K562 (cell line): ENCODE measurements around the gene CCDC85B. TPM values are rescaled to one million over a fixed set of nuclear protein-coding genes. Genes with fewer than 3 reads are reported as not detected.

Experiments
- ATF1 ChIP-seq, 2 experiments: fragments of 450-650 bp in 1 of 2; IDR thresholded peaks; 2 replicates each; pipeline ENCODE4 v1.6.1; 2016; ENCODE audit warnings: missing compliant biosample characterization in 1 of 2, missing genetic modification characterization in 1 of 2
- BMI1 ChIP-seq: fragments of 150-350 bp; IDR thresholded peaks from 2 replicates; pipeline ENCODE4 v1.6.1; 2014; ENCODE audit warnings: low read length
- CAMTA2 ChIP-seq: fragments of 250-450 bp; sonication (Bioruptor Pico); conservative IDR thresholded peaks from 2 replicates; pipeline ENCODE4 v1.5.1; 2022
- CREBBP ChIP-seq: IDR thresholded peaks from one replicate; pipeline ENCODE4 v1.6.1; 2012; ENCODE audit warnings: low read depth, mild to moderate bottlenecking, control low read depth, inconsistent platforms, low read length
- DDX20 ChIP-seq: fragments of 450-650 bp; IDR thresholded peaks from 2 replicates; pipeline ENCODE4 v1.6.1; 2016; ENCODE audit warnings: missing genetic modification characterization, low read depth, mild to moderate bottlenecking, missing compliant biosample characterization, moderate library complexity
- HDAC6 ChIP-seq: IDR thresholded peaks from 2 replicates; pipeline ENCODE4 v1.6.1; 2012; ENCODE audit warnings: low read depth, mild to moderate bottlenecking, control low read depth, inconsistent platforms, low read length, moderate library complexity
- HNRNPK ChIP-seq: fragments of 200-400 bp; formaldehyde crosslinking; IDR thresholded peaks from one replicate; pipeline ENCODE4 v1.6.1; 2018; ENCODE audit warnings: mild to moderate bottlenecking, low read depth, low read length; ENCODE audit not compliant: poor library complexity, severe bottlenecking
- L3MBTL2 ChIP-seq: fragments of 450-650 bp; IDR thresholded peaks from 2 replicates; pipeline ENCODE4 v1.6.1; 2016; ENCODE audit warnings: mild to moderate bottlenecking, moderate library complexity
- MAFF ChIP-seq: IDR thresholded peaks from 2 replicates; pipeline ENCODE4 v1.6.1; 2012; ENCODE audit warnings: low read length, improper control_type of control experiment
- NCOA1 ChIP-seq: fragments of 450-650 bp; IDR thresholded peaks from 2 replicates; pipeline ENCODE4 v1.6.1; 2016; ENCODE audit warnings: low read depth
- POLR2AphosphoS2 ChIP-seq: IDR thresholded peaks from 2 replicates; pipeline ENCODE4 v1.6.1; 2012; ENCODE audit warnings: low read length, improper control_type of control experiment
- PRPF4 ChIP-seq: fragments of 200-400 bp; formaldehyde crosslinking; IDR thresholded peaks from one replicate; pipeline ENCODE4 v1.6.1; 2017; ENCODE audit warnings: low read length, low read depth, mild to moderate bottlenecking; ENCODE audit not compliant: insufficient read depth, poor library complexity, severe bottlenecking
- RFX1 ChIP-seq: fragments of 450-650 bp; IDR thresholded peaks from 2 replicates; pipeline ENCODE4 v1.6.1; 2016; ENCODE audit warnings: mild to moderate bottlenecking, moderate library complexity
- SIN3A ChIP-seq, 2 experiments: fragments of 150-350 bp in 1 of 2; IDR thresholded peaks; 2 replicates each; pipeline ENCODE4 v1.6.1; 2011 to 2016; ENCODE audit warnings: borderline replicate concordance in 2 of 2, low read depth in 2 of 2, low read length in 2 of 2, mild to moderate bottlenecking in 2 of 2, moderate library complexity in 2 of 2; ENCODE audit not compliant: control insufficient read depth in 1 of 2
- SMAD1 ChIP-seq: fragments of 150-350 bp; IDR thresholded peaks from 2 replicates; pipeline ENCODE4 v1.6.1; 2014; ENCODE audit warnings: low read length, low read depth; ENCODE audit not compliant: partially characterized antibody
- ZNF324 ChIP-seq: fragments of 250-450 bp; sonication (Bioruptor Pico); IDR thresholded peaks from 2 replicates; pipeline ENCODE4 v1.4.0; 2020; ENCODE audit warnings: mild to moderate bottlenecking
- polyA plus RNA-seq, 8 experiments: library from polyadenylated mRNA; depleted of rRNA in 4 of 8; stranded (reverse) in 5 of 8; unstranded in 3 of 8; fragments of >200 nt; fragmentation: Nextera tagmentation in 2 of 8; fragmentation: Illumina TruSeq in 1 of 8; extraction: Ambion mirVana in 2 of 8; extraction: Trizol in 1 of 8; gene quantifications; 2 replicates each; pipeline versions ENCODE4 v1.2.1 to v1.2.3, GENCODE V29; 2011 to 2014; ENCODE audit warnings: inconsistent platforms in 1 of 8, missing spikeins in 1 of 8
- total RNA-seq, 7 experiments: library from RNA; depleted of rRNA in 6 of 7; stranded (reverse); fragments of >200 nt in 6 of 7; fragmentation: Illumina TruSeq in 2 of 7; extraction: Trizol in 2 of 7; gene quantifications; 2 replicates each; pipeline versions ENCODE4 v1.2.1 to v1.2.3, GENCODE V29; 2011 to 2021; ENCODE audit warnings: low replicate concordance in 1 of 7
- TF ChIP-seq, protein P1 (sequence below): sonication (generic); formaldehyde crosslinking; IDR thresholded peaks from 2 replicates; pipeline ENCODE4 v1.8.0; 2022; ENCODE audit warnings: mild to moderate bottlenecking, missing genetic modification reagents
- TF ChIP-seq, protein P2 (sequence below): sonication (generic); formaldehyde crosslinking; IDR thresholded peaks from 2 replicates; pipeline ENCODE4 v1.8.1; 2022; ENCODE audit warnings: missing genetic modification reagents
- TF ChIP-seq, protein P3 (sequence below): fragments of 250-450 bp; sonication (Bioruptor Pico); IDR thresholded peaks from 2 replicates; pipeline ENCODE4 v1.9.0; 2021; ENCODE audit warnings: mild to moderate bottlenecking, inconsistent platforms
- TF ChIP-seq, protein P4 (sequence below): fragments of 450-650 bp; IDR thresholded peaks from 2 replicates; pipeline ENCODE4 v1.6.1; 2014; ENCODE audit warnings: low read depth, mild to moderate bottlenecking, moderate library complexity, borderline replicate concordance

CCDC85B gene
- total and polyA plus RNA-seq, 9 of the 15 experiments (the other 6 are each of a cell fraction or from before 2014, with no cell fraction given) = 0.14 to 138 (median 6.2) TPM

DNA sequence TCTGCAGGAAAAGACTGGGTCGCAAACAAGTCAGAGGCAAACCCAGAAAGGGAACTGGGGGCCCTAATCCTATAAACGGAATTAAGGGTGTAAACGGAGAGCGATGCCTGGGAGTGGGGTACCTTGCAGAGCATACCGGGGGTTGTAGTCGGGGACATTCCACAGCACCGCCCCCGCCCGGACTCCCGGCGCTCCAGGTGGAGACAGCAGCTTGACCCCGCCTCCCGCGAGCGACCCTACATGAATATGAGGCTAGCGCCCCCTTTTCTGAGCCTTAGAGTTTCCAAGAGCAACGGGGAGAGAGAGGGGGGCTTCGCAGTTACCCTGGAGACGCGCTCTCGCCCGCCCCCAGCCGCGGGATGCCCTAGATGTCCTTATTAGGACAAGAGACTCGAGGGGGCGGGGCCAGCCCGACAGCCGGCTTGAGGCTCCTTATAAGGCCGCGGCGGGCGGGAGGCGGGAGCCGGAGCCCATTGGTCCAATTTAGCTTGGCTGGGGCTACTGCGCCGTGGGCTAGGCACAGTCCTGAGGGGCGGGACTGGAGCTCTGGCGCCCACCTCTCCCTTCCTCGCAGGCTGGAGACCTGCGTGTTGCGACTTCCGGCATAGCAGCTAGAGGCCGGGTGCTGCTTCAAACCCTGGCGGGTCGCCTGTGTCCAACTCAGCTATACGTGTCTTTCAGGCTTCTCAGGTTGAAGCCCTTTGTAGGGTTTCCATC lies 31.2 kb upstream of the CCDC85B start (continued):
- TF ChIP-seq, protein P1, sequence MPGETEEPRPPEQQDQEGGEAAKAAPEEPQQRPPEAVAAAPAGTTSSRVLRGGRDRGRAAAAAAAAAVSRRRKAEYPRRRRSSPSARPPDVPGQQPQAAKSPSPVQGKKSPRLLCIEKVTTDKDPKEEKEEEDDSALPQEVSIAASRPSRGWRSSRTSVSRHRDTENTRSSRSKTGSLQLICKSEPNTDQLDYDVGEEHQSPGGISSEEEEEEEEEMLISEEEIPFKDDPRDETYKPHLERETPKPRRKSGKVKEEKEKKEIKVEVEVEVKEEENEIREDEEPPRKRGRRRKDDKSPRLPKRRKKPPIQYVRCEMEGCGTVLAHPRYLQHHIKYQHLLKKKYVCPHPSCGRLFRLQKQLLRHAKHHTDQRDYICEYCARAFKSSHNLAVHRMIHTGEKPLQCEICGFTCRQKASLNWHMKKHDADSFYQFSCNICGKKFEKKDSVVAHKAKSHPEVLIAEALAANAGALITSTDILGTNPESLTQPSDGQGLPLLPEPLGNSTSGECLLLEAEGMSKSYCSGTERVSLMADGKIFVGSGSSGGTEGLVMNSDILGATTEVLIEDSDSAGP (CRISPR knock-in tag) = no peak
- TF ChIP-seq CREBBP (no peak), RFX1 (peak; percentile 93), DDX20 (tag) (no peak), CAMTA2 (CRISPR knock-in tag) (no peak), BMI1 (peak; percentile 61; the same call in 1 of the 2 replicates), L3MBTL2 (peak; percentile 56), ATF1 (CRISPR knock-in tag; IDR thresholded peaks at IDR 0.05) (no peak), ATF1 (tag; IDR thresholded peaks at IDR 0.05) (peak; percentile 9), SMAD1 (peak; percentile 90), SIN3A (IDR thresholded peaks at IDR 0.05; ENCODE audit: borderline replicate concordance in 2 of 2, control insufficient read depth in 1 of 2, low read depth in 2 of 2, low read length in 2 of 2) (peak in 1 of 2 experiments; percentile 63; a peak in 1 of 4 replicates), PRPF4 (peak; percentile 61), HNRNPK (no peak), MAFF (no peak), HDAC6 (no peak), POLR2AphosphoS2 (peak; percentile 85; the same call in 1 of the 2 replicates), NCOA1 (no peak), ZNF324 (CRISPR knock-in tag) (no peak)
- TF ChIP-seq, protein P2, sequence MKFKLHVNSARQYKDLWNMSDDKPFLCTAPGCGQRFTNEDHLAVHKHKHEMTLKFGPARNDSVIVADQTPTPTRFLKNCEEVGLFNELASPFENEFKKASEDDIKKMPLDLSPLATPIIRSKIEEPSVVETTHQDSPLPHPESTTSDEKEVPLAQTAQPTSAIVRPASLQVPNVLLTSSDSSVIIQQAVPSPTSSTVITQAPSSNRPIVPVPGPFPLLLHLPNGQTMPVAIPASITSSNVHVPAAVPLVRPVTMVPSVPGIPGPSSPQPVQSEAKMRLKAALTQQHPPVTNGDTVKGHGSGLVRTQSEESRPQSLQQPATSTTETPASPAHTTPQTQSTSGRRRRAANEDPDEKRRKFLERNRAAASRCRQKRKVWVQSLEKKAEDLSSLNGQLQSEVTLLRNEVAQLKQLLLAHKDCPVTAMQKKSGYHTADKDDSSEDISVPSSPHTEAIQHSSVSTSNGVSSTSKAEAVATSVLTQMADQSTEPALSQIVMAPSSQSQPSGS (CRISPR knock-in tag) = no peak
- TF ChIP-seq, protein P3, sequence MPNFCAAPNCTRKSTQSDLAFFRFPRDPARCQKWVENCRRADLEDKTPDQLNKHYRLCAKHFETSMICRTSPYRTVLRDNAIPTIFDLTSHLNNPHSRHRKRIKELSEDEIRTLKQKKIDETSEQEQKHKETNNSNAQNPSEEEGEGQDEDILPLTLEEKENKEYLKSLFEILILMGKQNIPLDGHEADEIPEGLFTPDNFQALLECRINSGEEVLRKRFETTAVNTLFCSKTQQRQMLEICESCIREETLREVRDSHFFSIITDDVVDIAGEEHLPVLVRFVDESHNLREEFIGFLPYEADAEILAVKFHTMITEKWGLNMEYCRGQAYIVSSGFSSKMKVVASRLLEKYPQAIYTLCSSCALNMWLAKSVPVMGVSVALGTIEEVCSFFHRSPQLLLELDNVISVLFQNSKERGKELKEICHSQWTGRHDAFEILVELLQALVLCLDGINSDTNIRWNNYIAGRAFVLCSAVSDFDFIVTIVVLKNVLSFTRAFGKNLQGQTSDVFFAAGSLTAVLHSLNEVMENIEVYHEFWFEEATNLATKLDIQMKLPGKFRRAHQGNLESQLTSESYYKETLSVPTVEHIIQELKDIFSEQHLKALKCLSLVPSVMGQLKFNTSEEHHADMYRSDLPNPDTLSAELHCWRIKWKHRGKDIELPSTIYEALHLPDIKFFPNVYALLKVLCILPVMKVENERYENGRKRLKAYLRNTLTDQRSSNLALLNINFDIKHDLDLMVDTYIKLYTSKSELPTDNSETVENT (CRISPR knock-in tag) = peak; percentile 91
- TF ChIP-seq, protein P4, sequence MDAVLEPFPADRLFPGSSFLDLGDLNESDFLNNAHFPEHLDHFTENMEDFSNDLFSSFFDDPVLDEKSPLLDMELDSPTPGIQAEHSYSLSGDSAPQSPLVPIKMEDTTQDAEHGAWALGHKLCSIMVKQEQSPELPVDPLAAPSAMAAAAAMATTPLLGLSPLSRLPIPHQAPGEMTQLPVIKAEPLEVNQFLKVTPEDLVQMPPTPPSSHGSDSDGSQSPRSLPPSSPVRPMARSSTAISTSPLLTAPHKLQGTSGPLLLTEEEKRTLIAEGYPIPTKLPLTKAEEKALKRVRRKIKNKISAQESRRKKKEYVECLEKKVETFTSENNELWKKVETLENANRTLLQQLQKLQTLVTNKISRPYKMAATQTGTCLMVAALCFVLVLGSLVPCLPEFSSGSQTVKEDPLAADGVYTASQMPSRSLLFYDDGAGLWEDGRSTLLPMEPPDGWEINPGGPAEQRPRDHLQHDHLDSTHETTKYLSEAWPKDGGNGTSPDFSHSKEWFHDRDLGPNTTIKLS = no peak
